Cardiac septum (tissue), 1 donor: ENCODE measurements around the gene DROSHA. TPM values are rescaled to one million over a fixed set of nuclear protein-coding genes. Genes with fewer than 3 reads are reported as not detected.

Experiments used
- DNase-seq: peaks from one replicate; pipeline ENCODE4 v3.0.0-alpha.2; 2020; ENCODE audit warnings: low spot score
- intact Hi-C: fragments of 100-400 bp; cut with DNase I; formaldehyde crosslinking; loops from one replicate; pipeline ENCODE4 v1.14.0; 2022
- total RNA-seq: library from RNA; stranded (reverse); fragmentation: NEBNext Ultra II Directional; extraction: Animal tissue kit (Norgen Biotek cat#: 25700); gene quantifications from one replicate; pipeline ENCODE4 v1.2.1, GENCODE V29; 2021
- donor health status: DM: no; HTN: no; CAD: no.

The DROSHA gene
- total RNA-seq, 1 donor from 2014 or later = 34.1 TPM

GRCh38 chr5:31392061-31392460, 139.8 kb downstream of the DROSHA start:
- DNase-seq = no peak
- intact Hi-C loops = no loop called here

- intact Hi-C loops = no loop called here
- DNase-seq = no peak
These were observed 141.6 kb downstream of the DROSHA start for GRCh38 chr5:31390256-31390655.

GRCh38 chr5:31385774-31386537, 145.9 kb downstream of the DROSHA start:
- DNase-seq = no peak
- intact Hi-C loops = no loop called here

GRCh38 chr5:31383734-31384133, 148.2 kb downstream of the DROSHA start:
- intact Hi-C loops = no loop called here

GRCh38 chr5:31382051-31382878, 149.6 kb downstream of the DROSHA start:
- no peak for DNase-seq
- intact Hi-C loops = no loop called here

More at GRCh38 chr5:31383734-31384133, 148.2 kb downstream of the DROSHA start:
- no peak for DNase-seq

- intact Hi-C loops = no loop called here
- DNase-seq = no peak
These were observed 150.6 kb downstream of the DROSHA start for GRCh38 chr5:31381299-31381698.

GRCh38 chr5:31380049-31380448, 151.8 kb downstream of the DROSHA start:
- intact Hi-C loops = no loop called here
- DNase-seq = no peak

GRCh38 chr5:31378838-31379237, 153.1 kb downstream of the DROSHA start:
- DNase-seq = no peak
- intact Hi-C loops = no loop called here

- no peak for DNase-seq
- intact Hi-C loops = no loop called here
These were observed 153.8 kb downstream of the DROSHA start for GRCh38 chr5:31378136-31378535.

- intact Hi-C loops = no loop called here
- DNase-seq = no peak
These were observed 154.5 kb downstream of the DROSHA start for GRCh38 chr5:31377274-31377946.

- intact Hi-C loops = no loop called here
- DNase-seq = no peak
These were observed 155.7 kb downstream of the DROSHA start for GRCh38 chr5:31375999-31376720.

- intact Hi-C loops = no loop called here
- no peak for DNase-seq
These were observed 159.8 kb downstream of the DROSHA start for GRCh38 chr5:31372124-31372523.

GRCh38 chr5:31366941-31367340, 165.0 kb downstream of the DROSHA start:
- intact Hi-C loops = no loop called here
- no peak for DNase-seq

GRCh38 chr5:31365776-31366175, 166.1 kb downstream of the DROSHA start:
- intact Hi-C loops = no loop called here

GRCh38 chr5:31364881-31365636, 166.8 kb downstream of the DROSHA start:
- no peak for DNase-seq
- intact Hi-C loops = no loop called here

More at GRCh38 chr5:31365776-31366175, 166.1 kb downstream of the DROSHA start:
- DNase-seq = no peak

- intact Hi-C loops = no loop called here
These were observed 168.8 kb downstream of the DROSHA start for GRCh38 chr5:31362931-31363568.

GRCh38 chr5:31362529-31362900, 169.4 kb downstream of the DROSHA start:
- DNase-seq = no peak
- intact Hi-C loops = no loop called here

More at GRCh38 chr5:31362931-31363568, 168.8 kb downstream of the DROSHA start:
- no peak for DNase-seq
